A172 (cell line): ENCODE results near the gene PPP1R14C. TPM values are rescaled to one million over a fixed set of nuclear protein-coding genes. Genes with fewer than 3 reads are reported as not detected.
A peak's percentile ranks its signal among the peaks of the same experiment; 100 is the strongest.

ENCODE experiments used
- DNase-seq: peaks from one replicate; pipeline ENCODE4 v3.0.0-alpha.2; 2015; ENCODE audit warnings: low spot score
- total RNA-seq: library from RNA; depleted of rRNA; stranded (reverse); fragments of >200 nt; shearing (Covaris generic); gene quantifications from 2 replicates; pipeline ENCODE4 v1.2.3, GENCODE V29; 2014

PPP1R14C gene
- total RNA-seq, 1 experiment from 2014 or later = 0.03 TPM

GRCh38 chr6:150271501-150272263 is 128.8 kb downstream of the PPP1R14C start:
- no peak for DNase-seq

DNA sequence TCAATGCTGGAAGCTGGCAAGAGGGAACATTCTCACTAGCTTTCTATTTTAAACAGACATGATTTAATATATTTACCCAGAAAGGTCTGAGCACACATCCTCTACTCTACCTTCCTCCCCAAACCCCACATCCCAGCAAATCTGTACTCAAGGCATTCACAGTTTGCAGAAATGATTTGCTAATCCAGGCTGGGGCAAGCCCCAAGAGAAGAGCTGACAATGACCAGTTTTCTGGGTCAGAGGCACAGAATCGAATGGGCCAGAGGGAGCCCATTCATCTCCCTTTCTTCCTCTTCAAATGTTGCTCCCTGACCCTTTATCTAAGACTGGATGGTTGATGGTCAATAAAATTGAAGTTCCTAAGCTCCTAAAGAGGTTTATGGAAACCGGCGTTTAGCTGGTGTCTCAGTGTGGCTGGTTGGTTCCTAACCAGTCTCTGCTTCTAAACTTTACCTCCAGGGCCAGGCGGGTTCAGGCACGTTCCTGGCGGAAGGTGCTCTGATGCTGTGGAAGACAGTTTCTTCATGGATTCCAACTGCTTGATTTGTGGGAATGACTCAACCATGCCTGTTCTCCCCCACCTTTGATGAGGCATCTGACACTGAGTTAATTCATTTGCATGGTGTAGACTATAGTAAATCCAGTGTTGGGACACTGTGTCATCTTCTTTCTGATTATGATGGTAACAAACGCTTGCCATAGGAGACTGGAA is 129.6 kb downstream of the PPP1R14C start:
- DNase-seq = peak; percentile 27

DNA sequence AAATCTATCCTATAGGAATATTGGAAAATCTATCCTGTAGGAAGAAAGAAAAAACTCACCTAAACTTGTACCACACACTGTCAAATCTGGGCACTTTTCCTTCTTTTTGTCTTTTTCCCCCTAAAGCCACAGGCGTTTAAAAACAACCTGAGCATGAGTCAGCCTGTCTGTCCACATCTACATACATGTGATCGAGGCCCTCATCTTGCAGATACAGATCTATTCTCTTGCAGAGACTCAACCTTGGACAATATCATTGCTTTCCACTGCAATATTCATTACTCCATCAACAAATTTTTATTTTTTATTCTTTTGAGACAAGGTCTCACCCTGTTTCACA is 130.1 kb downstream of the PPP1R14C start:
- DNase-seq = no peak

- DNase-seq = peak; percentile 52
These were observed 130.8 kb downstream of the PPP1R14C start for GRCh38 chr6:150273457-150274309.

- DNase-seq = no peak
These were observed 132.6 kb downstream of the PPP1R14C start for GRCh38 chr6:150275489-150275888.

DNA sequence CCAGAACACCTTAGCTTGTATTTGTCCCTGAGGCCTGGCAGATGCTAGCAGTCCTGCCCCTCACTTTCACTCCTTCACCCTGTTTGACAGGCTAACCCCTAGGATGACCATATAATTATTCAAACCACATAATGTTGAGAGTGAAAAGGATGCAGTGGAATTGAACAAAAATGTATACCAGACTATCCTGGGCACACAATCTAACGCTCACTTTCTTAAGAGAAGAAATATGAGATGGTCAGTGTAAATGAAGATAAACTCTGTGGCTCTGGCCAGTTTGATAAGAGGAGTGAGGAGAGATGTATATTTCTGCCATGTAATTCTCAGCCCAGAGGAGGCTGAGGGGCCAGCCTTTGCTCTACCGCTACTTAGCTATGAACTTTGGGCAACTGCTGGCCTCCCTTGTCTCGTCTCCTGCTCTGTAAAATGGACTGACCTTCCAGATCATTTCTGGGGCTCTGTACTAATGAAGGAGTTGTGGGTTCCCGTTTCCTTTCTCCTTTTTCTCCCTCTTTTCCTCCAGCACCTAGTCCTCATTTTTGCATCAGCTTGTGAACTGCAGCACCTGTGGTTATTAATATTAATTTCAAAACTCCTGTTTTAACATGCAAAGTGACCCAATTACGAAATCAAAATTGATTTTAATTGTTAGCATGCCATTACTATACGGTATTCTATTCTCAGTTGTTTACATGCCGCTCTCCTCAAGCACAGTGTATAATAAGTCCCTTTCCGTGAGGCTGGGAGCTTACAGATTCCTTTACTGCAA is 133.5 kb downstream of the PPP1R14C start:
- DNase-seq = no peak

DNA sequence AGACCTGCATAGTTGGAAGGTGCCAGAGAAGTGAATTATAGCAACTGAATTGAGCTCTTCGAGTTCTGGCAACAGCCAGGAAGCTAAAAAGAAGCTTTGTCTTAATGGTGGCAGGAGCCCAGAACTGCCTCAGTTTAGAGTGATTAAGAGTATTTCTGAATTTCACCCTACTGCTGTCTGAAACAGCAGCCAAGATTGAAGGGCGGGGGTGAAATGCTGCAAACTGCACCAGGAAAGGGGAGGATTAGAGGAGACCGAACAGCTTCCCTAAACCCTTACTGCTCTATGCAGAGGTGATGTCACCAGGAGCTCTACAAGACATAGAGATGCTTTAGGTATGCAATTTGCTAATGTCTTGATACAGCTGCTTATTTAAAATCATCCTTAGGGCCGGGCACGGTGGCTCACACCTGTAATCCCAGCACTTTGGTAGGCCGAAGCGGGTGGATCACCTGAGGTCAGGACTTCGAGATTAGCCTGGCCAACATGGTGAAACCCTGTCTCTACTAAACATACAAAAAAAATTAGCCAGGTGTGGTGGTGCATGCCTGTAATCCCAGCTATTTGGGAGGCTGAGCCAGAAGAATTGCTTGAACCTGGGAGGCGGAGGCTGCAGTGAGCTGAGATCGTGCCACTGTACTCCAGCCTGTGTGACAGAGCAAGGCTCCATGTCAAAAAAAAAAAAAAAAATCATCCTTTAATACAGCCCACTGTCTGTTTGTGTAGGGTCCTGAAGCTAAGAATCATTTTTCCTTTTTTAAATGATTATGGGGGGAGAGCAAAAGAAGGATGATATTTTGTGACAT is 134.3 kb downstream of the PPP1R14C start:
- no peak for DNase-seq

- DNase-seq = no peak
These were observed 136.7 kb downstream of the PPP1R14C start for GRCh38 chr6:150279533-150279932.

- DNase-seq = no peak
These were observed 137.9 kb downstream of the PPP1R14C start for GRCh38 chr6:150280703-150281102.

- DNase-seq = no peak
These were observed 138.9 kb downstream of the PPP1R14C start for GRCh38 chr6:150281767-150282166.

DNA sequence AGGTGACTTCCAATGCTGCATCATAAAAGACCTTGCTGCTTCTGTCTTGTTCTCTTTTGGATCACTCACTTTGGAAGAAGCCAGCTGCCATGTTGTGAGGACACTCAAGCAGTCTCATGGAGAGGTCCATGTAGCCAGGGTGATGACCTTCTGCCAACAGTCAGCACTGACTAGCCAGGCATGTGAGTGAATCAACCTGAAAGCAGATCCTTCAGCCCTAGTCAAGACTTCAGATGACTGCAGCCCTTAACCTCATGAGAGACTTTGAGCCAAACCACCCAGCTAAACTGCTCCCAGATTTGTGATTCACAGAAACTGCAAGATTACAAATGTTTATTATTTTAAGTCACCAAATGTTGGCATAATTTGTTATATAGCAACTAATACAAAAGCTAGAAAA is 140.0 kb downstream of the PPP1R14C start:
- no peak for DNase-seq

- no peak for DNase-seq
These were observed 143.6 kb downstream of the PPP1R14C start for GRCh38 chr6:150286460-150286859.

GRCh38 chr6:150286912-150287311 is 144.1 kb downstream of the PPP1R14C start:
- no peak for DNase-seq

GRCh38 chr6:150288456-150288855 is 145.6 kb downstream of the PPP1R14C start:
- DNase-seq = no peak

DNA sequence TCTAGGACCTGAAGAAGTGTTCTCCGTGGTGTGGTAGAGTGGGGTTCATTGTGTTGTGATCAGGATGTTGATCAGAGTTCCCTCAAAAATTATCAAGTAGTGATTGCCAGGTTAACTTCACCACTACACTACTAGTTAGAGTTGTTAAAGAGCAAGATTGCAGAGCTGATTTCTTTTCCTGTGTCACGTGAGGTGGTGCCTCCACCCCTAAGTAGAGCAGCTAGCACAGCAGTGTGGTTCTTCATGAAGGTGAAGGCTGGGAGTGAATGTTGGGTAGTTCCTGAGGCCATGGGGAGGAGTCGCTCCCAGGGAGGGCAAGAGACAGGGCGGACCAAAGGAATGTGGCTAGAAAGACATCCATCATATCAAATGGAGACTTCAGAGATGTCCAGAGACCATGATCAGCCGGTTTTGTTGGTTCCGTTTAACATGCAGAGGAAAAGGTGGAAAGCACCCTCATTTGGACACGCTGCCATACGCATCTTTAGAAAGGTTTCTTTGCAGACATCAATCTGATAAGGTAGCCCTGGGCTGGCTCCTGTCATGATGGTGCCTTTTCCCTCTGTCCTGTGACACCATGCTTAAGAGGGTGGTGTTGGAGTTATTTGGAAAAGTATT is 146.7 kb downstream of the PPP1R14C start:
- no peak for DNase-seq

DNA sequence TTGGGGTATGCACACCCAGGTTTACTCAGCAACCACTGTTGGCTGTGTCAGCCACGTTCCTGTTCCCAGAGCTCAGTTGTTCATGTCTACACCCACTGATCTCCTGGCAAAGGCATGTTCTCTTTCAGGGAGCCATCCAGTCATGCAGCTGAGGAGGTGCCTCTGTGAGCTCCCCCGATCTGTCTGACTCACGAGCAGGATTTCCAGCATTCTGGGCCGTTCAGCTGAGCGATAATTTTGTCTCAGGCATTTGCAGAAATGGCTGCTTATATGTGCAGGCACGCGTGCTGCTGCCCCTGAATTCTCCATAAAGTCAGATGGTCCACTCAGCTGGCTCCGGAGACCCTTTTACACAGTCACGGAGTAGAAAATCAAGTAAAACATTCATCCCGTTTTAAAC is 147.6 kb downstream of the PPP1R14C start:
- peak; percentile 19 for DNase-seq

DNA sequence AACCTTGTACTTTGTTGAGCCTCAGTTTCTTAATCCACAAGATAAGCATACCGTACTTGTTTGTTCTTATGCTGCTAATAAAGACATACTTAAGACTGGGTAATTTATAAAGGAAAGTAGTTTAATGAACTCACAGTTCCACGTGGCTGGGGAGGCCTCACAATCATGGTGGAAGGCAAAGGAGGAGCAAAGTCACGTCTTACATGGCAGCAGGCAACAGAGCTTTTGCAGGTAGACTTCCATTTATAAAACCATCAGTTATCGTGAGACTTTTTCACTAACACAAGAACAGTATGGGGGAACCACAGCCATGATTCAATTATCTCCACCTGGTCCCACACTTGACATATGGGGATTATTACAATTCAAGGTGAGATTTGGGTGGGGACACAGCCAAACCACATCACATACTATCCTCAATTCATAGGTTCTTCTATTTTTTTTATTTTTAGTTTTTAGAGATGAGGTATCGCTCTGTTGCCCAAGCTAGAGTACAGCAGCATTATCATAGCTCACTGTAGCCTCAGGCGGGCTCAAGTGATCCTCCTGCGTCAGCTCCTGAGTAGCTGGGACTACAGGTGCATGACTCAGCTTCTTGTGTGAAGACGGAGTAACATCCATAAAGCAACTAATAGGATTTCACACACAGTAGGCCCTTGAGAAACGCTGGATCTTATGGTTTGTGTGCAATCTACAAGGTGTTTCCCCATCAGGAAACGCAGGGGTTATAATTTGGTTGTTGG is 149.3 kb downstream of the PPP1R14C start:
- DNase-seq = no peak

DNA sequence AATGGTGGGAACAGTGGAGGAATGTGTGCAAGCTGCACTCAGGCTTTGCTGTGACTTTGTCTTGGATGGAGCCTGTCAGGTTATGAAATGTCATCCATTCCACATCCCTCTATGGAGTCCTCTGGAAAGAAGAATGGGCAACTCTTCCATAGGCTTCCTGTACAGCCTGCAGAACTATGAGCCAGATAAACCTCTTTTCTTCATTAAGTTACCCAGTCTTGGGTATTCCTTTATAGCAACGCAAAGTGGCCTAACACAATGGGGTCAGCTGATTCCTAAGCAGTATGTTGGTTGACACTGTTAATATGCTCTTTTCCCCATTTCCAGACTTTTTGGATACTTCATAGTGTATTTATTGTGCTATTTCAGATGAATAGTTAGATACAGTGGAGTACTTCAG is 150.2 kb downstream of the PPP1R14C start:
- DNase-seq = no peak

- peak; percentile 76 for DNase-seq
These were observed 150.8 kb downstream of the PPP1R14C start for GRCh38 chr6:150293423-150294173.
